ENCODE measurements around the gene CXCL6. TPM values are rescaled to one million over a fixed set of nuclear protein-coding genes. Genes with fewer than 3 reads are reported as not detected.

Gene CXCL6
- total RNA-seq, 4 donors from 2014 or later: not detected

- Histone ChIP-seq H3K36me3 (no peaks in the 10 kb centered on the region), H3K27ac (no peak overlapping the region), H3K4me3 (no peak overlapping the region), H3K27me3 (no peaks in the 10 kb centered on the region), H3K9me3 (peaks cover 0 to 9% of the 10 kb centered on the region in 2 donors), H3K4me1 (no peaks in the 10 kb centered on the region)
- no peak for TF ChIP-seq POLR2A (IDR thresholded peaks at IDR 0.05)
- no peak for TF ChIP-seq POLR2AphosphoS5 (IDR thresholded peaks at IDR 0.05)
- TF ChIP-seq CTCF (IDR thresholded peaks at IDR 0.05): no peak
- no peak for TF ChIP-seq EP300 (IDR thresholded peaks at IDR 0.05; ENCODE audit: low read depth)
- intact Hi-C loops (cut with DNase I; ENCODE audit: low total_unique reads): no loop called here
- in situ Hi-C loops (cut with MboI; ENCODE audit: low pct_ligation_motif_present in 1 of 4, low pct_unique_long_range_greater_than_20kb in 1 of 4, low sequenced_read_pairs in 3 of 4): no loop called here
- no peak for DNase-seq
- 63% methylated on average over 2 of the region's 2 CpGs; no CpG with 5 or more reads in 1 of the 2 donors for WGBS, 2 donors (ENCODE audit: low coverage in 1 of 2)
Observed at GRCh38 chr4:73801692-73802091, 34.8 kb upstream of the CXCL6 start.

GRCh38 chr4:73803213-73803612 is 33.3 kb upstream of the CXCL6 start:
- in situ Hi-C loops (cut with MboI; ENCODE audit: low pct_ligation_motif_present in 1 of 4, low pct_unique_long_range_greater_than_20kb in 1 of 4, low sequenced_read_pairs in 3 of 4): no loop called here
- no peaks in the 10 kb centered on the region for H3K4me1 ChIP-seq
- H3K36me3 ChIP-seq: no peaks in the 10 kb centered on the region
- no peak for DNase-seq
- no peak overlapping the region for H3K4me3 ChIP-seq
- intact Hi-C loops (cut with DNase I; ENCODE audit: low total_unique reads): no loop called here
- no peaks in the 10 kb centered on the region for H3K27me3 ChIP-seq
- H3K9me3 ChIP-seq: peaks cover 0 to 9% of the 10 kb centered on the region in 2 donors
- no peak overlapping the region for H3K27ac ChIP-seq
- 73 to 74% methylated on average over 3 of the region's 3 CpGs for WGBS, 2 donors (ENCODE audit: low coverage in 1 of 2)
- TF ChIP-seq EP300 (IDR thresholded peaks at IDR 0.05; ENCODE audit: low read depth) (no peak), POLR2A (IDR thresholded peaks at IDR 0.05) (no peak), POLR2AphosphoS5 (IDR thresholded peaks at IDR 0.05) (no peak), CTCF (IDR thresholded peaks at IDR 0.05) (no peak)

- DNase-seq: no peak
- WGBS, 2 donors (ENCODE audit: low coverage in 1 of 2): 70 to 78% methylated on average over 3 of the region's 3 CpGs
- Histone ChIP-seq H3K36me3 (no peaks in the 10 kb centered on the region), H3K9me3 (peaks cover 0 to under 1% of the 10 kb centered on the region in 2 donors), H3K4me3 (no peak overlapping the region), H3K4me1 (no peaks in the 10 kb centered on the region), H3K27ac (no peak overlapping the region), H3K27me3 (no peaks in the 10 kb centered on the region)
- no peak for TF ChIP-seq POLR2A (IDR thresholded peaks at IDR 0.05)
- TF ChIP-seq EP300 (IDR thresholded peaks at IDR 0.05; ENCODE audit: low read depth): no peak
- TF ChIP-seq CTCF (IDR thresholded peaks at IDR 0.05): no peak
- TF ChIP-seq POLR2AphosphoS5 (IDR thresholded peaks at IDR 0.05): no peak
- in situ Hi-C loops (cut with MboI; ENCODE audit: low pct_ligation_motif_present in 1 of 4, low pct_unique_long_range_greater_than_20kb in 1 of 4, low sequenced_read_pairs in 3 of 4) (no loop called here), intact Hi-C loops (cut with DNase I; ENCODE audit: low total_unique reads) (no loop called here)
Observed at GRCh38 chr4:73810191-73810590, 26.3 kb upstream of the CXCL6 start.

GRCh38 chr4:73811841-73812240 is 24.6 kb upstream of the CXCL6 start:
- DNase-seq: no peak
- WGBS, 2 donors (ENCODE audit: low coverage in 1 of 2): 86 to 92% methylated on average over 1 of the region's 1 CpG
- in situ Hi-C loops (cut with MboI; ENCODE audit: low pct_ligation_motif_present in 1 of 4, low pct_unique_long_range_greater_than_20kb in 1 of 4, low sequenced_read_pairs in 3 of 4) (no loop called here), intact Hi-C loops (cut with DNase I; ENCODE audit: low total_unique reads) (no loop called here)
- Histone ChIP-seq H3K27ac (no peak overlapping the region), H3K36me3 (no peaks in the 10 kb centered on the region), H3K27me3 (no peaks in the 10 kb centered on the region), H3K9me3 (no peaks in the 10 kb centered on the region), H3K4me3 (no peak overlapping the region), H3K4me1 (no peaks in the 10 kb centered on the region)
- TF ChIP-seq POLR2AphosphoS5 (IDR thresholded peaks at IDR 0.05) (no peak), POLR2A (IDR thresholded peaks at IDR 0.05) (no peak), EP300 (IDR thresholded peaks at IDR 0.05; ENCODE audit: low read depth) (no peak), CTCF (IDR thresholded peaks at IDR 0.05) (no peak)

Data from transverse colon (tissue), 4 donors.